Measurements from ENCODE around the gene ATE1. TPM values are rescaled to one million over a fixed set of nuclear protein-coding genes. Genes with fewer than 3 reads are reported as not detected.

Gene ATE1
- total and polyA plus RNA-seq, 2 of the 4 experiments (the other 2 are of a cell fraction): 6.4 to 27.8 TPM

DNA sequence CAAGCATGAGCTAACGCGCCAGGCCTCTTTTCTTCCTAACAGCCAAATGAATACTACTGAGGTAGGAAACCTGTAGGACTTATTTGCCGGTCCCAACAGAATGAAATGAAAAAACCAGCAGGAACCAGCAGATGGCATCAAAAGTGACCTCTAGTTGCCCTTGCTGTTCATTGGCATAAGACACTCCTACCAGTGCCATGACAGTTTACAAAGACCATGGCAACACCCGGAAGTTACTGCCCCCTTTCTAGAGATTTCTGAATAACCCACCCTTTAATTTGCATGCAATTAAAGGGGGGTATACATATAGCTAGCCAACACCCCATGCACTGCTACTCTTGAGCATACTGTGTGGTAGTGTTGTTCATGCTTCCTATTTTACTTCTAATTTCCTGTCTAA lies 65.2 kb downstream of the ATE1 start:
- Histone ChIP-seq H4K5ac (ENCODE audit: low read depth, low read length) (no peak overlapping the region), H3K36me3 (ENCODE audit: control insufficient read depth, insufficient read depth, low read length) (no peaks in the 10 kb centered on the region), H3K56ac (ENCODE audit: extremely low read depth, insufficient read depth, low read length) (no peak overlapping the region), H2BK120ac (ENCODE audit: low read depth, low read length) (no peak overlapping the region), H3K4ac (ENCODE audit: low read depth, low read length) (no peak overlapping the region), H3K27ac (ENCODE audit: insufficient read depth, low read length) (no peak overlapping the region), H2AK5ac (ENCODE audit: low read depth, low read length) (no peak overlapping the region), H2BK20ac (ENCODE audit: low read depth, low read length) (no peak overlapping the region), H4K91ac (ENCODE audit: insufficient read depth, low read depth, low read length) (no peak overlapping the region), H3K9me1 (ENCODE audit: insufficient read depth, low read length) (no peaks in the 10 kb centered on the region; the same call in 1 of the 2 replicates), H3K18ac (ENCODE audit: low read depth, low read length) (no peak overlapping the region), H3K4me1 (ENCODE audit: control insufficient read depth, insufficient read depth, low read length) (no peaks in the 10 kb centered on the region), H3K23ac (ENCODE audit: low read depth, low read length) (no peak overlapping the region), H3K9ac (ENCODE audit: low read depth, low read length) (no peak overlapping the region), H4K20me1 (ENCODE audit: insufficient read depth, low read length) (no peaks in the 10 kb centered on the region), H3K9me3 (ENCODE audit: control insufficient read depth, insufficient read depth, low read length) (no peaks in the 10 kb centered on the region), H3K4me2 (ENCODE audit: low read depth, low read length) (no peak overlapping the region), H3K4me3 (ENCODE audit: insufficient read depth, low read depth, low read length) (no peak overlapping the region), H3K27me3 (ENCODE audit: control insufficient read depth, insufficient read depth, low read length) (no peaks in the 10 kb centered on the region), H3K14ac (replicated peaks; ENCODE audit: low read depth, low read length) (no peak overlapping the region), H4K8ac (ENCODE audit: low read depth in 2 of 2, low read length in 2 of 2) (no peak overlapping the region), H2AK9ac (replicated peaks; ENCODE audit: low read depth, low read length, poor library complexity) (no peak overlapping the region), H2BK5ac (ENCODE audit: low read depth, low read length, poor library complexity, severe bottlenecking) (no peak overlapping the region), H2AFZ (replicated peaks; ENCODE audit: low read length, poor library complexity) (no peak overlapping the region), H2BK15ac (ENCODE audit: low read depth, low read length) (no peak overlapping the region), H3K79me1 (ENCODE audit: low read depth in 1 of 2, low read length in 2 of 2) (no peaks in the 10 kb centered on the region)
- DNase-seq: no peak
- ChIA-PET POLR2A (ENCODE audit: unreplicated experiment) (no interaction called here), CTCF (interaction anchor here (1.2 kb wide), 1 partner anchor 24 kb away, joined by 3 read pairs; no protein-coding TSS in a partner anchor)
- ATAC-seq (ENCODE audit: low read depth): no peak
- no TSS peak for BruUV-seq (replicated peaks)
- no CpG with 5 or more reads among the region's 4 CpGs for WGBS, 2 experiments (ENCODE audit: extremely low coverage in 2 of 2, insufficient read length in 1 of 2)
- TF ChIP-seq, protein P1, sequence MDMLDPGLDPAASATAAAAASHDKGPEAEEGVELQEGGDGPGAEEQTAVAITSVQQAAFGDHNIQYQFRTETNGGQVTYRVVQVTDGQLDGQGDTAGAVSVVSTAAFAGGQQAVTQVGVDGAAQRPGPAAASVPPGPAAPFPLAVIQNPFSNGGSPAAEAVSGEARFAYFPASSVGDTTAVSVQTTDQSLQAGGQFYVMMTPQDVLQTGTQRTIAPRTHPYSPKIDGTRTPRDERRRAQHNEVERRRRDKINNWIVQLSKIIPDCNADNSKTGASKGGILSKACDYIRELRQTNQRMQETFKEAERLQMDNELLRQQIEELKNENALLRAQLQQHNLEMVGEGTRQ (IDR thresholded peaks at IDR 0.05; ENCODE audit: low read depth, low read length): no peak
- TF ChIP-seq SMC3 (IDR thresholded peaks at IDR 0.05; ENCODE audit: low read depth, low read length) (no peak), NFE2L2 (IDR thresholded peaks at IDR 0.05; ENCODE audit: low read depth, low read length) (no peak), BHLHE40 (IDR thresholded peaks at IDR 0.05; ENCODE audit: low read depth, low read length) (no peak), RCOR1 (IDR thresholded peaks at IDR 0.05; ENCODE audit: insufficient replicate concordance, low read length) (no peak), POLR2A (IDR thresholded peaks at IDR 0.05; ENCODE audit: low read depth, low read length) (no peak), CEBPB (IDR thresholded peaks at IDR 0.05; ENCODE audit: low read depth, low read length) (no peak)
- intact Hi-C loops (cut with micrococcal nuclease): no loop called here
- in situ Hi-C loops (cut with MboI; ENCODE audit: low sequenced_read_pairs): no loop called here
- dilution Hi-C loops (cut with HindIII; ENCODE audit: low sequenced_read_pairs, unreplicated experiment): no loop called here
